OCI-M1 (cell line): Measurements from ENCODE around the gene NAA40.
"Not testable (repeated sequence)": the region's sequence is repeated elsewhere in the genome, so short reads cannot be mapped to it uniquely, and the experiment has no call there.

Experiments
- DNase-seq: peaks from one replicate; lab custom pipeline; 2025; lab: John Stamatoyannopoulos, UW

Gene NAA40

GRCh38 chr11:63939397-63939891 lies 642 bp downstream of the NAA40 start:
- DNase-seq = peak; percentile 37

GRCh38 chr11:63940786-63941185 lies 2.0 kb downstream of the NAA40 start:
- DNase-seq = no peak

DNA sequence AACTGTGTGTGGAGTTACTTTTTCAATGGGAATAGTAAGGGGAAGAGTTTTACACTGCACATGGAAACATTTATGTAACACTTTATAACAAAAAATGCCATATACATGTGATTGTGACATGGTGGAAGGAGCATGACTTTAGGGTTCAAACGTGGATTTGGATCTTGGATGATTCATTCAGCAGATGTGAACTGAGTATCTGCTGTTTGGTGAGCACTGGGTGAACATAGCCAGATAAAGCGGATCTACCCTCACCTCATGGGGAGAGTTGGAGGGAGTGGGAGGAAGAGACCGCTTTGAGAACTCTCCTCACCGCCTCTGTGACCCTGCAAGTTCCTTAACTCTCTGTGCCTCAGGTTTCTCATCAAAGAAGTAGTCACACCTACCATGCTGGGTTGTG lies 3.1 kb downstream of the NAA40 start:
- DNase-seq = no peak

GRCh38 chr11:63942803-63943202 lies 4.0 kb downstream of the NAA40 start:
- no peak for DNase-seq

DNA sequence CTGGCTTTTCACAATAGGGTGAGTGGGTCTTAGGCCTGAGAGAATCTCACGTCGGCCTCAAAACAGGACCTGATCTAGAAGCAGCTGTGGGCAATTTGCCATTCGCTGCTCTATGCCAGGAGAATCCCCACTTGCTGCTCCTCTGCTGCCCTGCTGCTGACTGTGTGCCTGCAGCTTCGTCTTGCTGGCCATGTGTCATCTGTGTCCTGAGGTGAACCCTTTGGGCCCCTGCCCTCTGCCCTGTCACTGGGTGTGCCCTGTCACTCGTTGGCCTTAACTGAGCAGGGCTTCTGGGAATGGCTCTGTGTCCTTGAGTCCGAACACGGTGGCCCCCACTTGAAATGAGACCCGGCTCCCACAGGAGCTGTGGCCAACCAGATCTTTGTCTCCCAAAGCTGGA lies 6.2 kb downstream of the NAA40 start:
- no peak for DNase-seq

DNA sequence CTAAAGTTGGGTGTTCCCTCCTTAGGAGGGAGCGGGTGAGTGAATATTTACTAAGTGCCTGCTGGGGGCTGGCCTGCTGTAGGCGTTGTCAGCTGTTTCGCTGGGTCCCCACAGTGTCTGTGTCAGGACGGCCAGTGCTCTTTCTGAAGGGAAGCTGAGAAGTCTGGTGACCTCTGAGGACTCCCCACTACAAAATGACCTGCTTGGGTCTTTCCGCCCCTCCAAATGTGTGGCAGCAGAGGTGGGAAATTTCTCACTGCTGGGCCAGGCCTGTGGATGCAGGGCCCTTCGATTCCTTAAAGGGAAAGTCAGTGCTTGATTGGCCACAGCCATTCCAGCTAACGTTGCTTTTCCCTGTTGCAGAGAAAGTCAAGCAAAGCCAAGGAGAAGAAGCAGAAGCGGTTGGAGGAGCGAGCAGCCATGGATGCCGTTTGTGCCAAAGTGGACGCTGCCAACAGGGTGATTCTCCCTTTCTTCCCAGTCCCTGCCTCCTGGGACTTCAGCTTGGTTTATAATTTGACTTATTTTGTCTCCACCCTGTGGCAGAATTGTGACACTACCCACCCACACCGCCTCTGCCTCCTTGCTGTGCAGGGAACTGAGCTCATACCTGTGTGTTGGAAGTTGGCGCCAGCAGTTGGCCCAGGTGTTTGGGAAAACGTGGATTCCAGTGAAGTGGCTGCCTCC lies 6.8 kb downstream of the NAA40 start:
- DNase-seq = peak; percentile 73

DNA sequence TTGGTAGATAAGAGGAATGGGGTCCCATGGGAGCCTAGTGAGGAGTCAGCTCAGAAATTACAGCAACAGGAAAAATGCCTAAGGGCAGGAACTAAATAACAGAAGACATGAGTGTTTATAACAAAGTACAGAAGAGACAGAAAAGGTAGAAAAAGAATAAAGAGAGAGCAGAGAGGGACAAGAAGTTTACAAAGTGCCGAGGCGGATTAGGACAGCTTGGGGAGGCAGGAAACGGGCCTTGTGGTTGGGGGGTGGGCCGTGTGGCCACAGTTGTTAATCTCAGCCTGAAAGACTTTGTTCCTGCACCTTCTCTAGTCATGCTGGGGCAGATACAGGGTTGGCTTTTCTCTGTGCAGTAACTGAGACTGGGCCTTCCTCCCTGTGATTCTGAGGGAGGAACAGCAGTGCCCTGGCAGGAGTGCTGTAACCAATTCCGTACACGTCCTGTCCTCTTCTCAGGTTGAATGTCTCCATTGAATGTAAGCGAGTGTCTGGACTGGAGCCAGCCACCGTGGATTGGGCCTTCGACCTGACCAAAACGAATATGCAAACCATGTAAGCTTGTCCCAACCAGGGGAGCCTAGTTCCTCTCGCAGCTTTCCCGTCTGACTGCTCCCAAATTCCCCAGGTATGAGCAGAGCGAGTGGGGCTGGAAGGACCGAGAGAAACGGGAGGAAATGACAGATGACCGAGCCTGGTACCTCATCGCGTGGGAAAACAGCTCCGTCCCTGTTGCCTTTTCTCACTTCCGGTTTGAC lies 13.2 kb downstream of the NAA40 start:
- peak; percentile 48 for DNase-seq

DNA sequence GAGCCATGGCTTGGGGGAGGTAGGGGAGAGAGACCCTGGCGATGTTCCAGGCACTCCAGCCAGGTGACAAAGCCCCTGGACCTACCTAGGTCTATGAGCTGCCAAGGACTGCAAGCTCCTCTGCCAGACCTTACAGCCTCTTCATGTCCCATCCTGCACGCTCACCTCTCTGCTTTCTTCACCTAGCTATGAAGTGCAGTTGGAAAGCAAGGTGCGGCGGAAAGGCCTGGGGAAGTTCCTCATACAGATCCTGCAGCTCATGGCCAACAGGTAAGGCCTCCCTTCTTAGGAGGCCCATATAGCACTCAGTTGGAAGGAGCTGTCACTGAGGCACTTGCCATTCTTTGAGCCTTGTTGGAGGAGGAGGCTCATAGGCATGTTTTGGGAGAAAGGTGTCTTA lies 13.8 kb downstream of the NAA40 start:
- DNase-seq = no peak

GRCh38 chr11:63958008-63958407 lies 19.2 kb downstream of the NAA40 start:
- peak; percentile 24 for DNase-seq

DNA sequence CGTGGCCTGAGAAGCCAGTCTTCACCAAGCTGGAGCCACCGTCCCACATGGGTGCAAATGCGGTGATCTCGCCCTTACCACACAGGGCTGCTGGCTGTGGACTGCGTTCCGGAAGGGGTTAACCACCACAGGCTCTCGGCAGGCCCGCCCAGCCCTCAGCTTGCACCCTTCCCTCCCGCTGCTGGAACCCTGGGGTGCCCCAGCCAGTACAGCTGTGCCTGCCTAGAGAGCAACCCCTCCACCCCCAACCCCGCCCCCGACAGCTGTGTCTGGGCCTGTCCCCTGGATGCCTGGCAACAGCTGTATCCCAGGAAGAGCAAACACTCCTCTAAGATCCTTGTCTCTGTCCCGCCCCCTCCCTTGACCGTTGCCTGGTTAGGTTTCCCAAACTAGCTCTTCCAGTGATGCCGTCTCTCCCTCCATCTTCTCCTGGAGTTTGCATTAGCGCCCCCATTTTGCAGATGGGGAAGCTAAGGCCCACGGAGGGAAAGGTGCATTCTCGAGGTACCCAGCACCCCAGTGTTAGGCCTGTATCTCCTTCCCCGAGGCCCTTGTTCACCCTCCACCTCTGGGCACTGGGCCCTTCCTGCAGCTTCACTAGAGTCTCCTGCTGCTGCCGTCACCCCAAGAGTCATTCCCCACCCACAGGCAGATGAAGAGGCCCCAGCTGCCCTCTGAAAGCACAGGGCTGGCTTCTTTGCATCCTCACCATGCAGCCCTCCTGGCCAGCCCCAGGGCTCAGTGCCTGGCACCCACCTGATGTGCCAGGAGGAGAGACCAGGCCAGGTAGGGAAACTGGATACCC lies 23.0 kb downstream of the NAA40 start:
- no peak for DNase-seq

DNA sequence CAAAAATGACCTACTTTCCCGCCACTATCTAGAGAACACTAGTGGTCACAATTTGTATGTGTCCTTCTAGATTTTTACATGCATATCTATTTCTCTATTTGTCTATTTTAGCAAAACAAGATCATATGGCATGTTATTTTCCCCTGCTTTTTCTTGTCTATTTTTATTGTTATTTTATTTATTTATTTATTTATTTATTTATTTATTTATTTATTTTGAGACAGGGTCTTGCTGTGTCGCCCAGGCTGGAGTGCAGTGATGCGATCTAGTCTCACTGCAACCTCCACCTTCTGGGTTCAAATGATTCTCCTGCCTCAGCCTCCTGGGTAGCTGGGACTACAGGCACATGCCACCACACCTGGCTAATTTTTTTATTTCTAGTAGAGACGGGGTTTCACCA lies 25.1 kb downstream of the NAA40 start:
- DNase-seq = not testable (repeated sequence)

DNA sequence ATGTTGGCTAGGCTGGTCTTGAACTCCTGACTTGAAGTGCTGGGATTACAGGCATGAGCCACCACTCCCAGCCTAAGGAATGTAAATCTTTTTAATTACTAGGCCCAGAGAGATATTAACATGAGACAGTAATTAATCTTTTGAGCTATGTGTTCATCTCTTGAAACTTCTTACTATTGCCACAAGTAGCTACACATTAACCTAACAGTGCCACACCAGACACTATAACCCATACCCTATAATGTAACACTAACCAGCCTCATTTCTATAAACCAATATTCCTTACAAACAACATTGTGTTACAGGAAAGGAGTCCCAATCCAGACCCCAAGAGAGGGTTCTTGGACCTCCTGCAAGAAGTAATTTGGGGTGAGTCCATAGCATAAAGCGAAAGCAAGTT lies 27.6 kb downstream of the NAA40 start:
- no peak for DNase-seq

GRCh38 chr11:63969461-63969860 lies 30.7 kb downstream of the NAA40 start:
- no peak for DNase-seq

- DNase-seq = peak; percentile 72
These were observed 32.1 kb downstream of the NAA40 start for GRCh38 chr11:63970902-63971301.

DNA sequence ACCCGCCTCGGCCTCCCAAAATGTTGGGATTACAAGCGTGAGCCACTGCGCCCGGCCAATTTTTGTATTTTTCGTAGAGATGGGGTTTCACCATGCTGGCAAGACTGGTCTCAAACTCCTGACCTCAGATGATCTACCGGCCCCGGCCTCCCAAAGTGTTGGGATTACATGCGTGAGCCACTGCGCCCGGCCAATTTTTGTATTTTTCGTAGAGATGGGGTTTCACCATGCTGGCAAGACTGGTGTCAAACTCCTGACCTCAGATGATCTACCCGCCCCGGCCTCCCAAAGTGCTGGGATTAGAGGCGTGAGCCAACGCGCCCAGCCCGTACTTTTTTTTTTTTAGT lies 35.1 kb downstream of the NAA40 start:
- not testable (repeated sequence) for DNase-seq

DNA sequence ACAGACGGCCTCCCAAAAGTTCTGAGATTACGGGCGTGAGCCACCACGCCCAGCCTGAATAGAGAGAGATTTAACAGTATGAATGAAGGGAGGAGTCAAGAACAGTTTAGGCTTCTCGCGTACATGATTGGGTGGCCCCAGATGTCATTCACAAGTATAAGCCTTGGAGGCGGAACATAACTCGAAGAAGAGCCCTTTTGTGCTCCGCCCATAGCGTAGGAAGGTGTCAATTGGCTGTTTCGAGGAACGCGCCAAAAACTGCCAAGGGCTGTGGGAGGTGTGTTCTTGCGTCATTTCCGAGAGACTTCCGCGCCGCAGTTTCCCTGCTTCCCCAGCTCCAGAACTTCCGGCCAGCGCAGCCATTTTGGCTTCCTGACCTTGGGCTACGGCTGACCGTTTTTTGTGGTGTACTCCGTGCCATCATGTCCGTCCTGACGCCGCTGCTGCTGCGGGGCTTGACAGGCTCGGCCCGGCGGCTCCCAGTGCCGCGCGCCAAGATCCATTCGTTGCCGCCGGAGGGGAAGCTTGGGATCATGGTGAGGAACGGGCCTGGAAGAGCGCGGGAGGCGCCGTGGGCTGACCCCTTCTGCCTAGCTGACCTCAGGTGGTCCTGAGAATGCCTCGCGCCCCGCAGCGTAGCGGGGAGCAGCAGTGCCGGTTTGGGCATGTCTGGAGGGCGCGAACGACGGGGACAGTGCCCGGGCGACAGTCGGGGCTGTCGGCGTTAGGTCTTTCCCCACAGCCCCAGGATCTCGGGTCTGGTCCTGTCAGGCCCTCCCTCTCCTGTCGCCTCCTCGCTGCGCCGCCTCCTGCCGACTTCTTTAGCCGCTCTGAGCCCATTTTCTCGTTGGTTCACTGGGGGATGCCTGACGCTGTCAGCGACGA lies 35.7 kb downstream of the NAA40 start, which contains the start of gene COX8A:
Gene COX8A (plus strand): TSS at position 362 of the 885 bp plus-strand sequence. CDS start 61 bp downstream, at position 423.
- DNase-seq = peak; percentile 100

DNA sequence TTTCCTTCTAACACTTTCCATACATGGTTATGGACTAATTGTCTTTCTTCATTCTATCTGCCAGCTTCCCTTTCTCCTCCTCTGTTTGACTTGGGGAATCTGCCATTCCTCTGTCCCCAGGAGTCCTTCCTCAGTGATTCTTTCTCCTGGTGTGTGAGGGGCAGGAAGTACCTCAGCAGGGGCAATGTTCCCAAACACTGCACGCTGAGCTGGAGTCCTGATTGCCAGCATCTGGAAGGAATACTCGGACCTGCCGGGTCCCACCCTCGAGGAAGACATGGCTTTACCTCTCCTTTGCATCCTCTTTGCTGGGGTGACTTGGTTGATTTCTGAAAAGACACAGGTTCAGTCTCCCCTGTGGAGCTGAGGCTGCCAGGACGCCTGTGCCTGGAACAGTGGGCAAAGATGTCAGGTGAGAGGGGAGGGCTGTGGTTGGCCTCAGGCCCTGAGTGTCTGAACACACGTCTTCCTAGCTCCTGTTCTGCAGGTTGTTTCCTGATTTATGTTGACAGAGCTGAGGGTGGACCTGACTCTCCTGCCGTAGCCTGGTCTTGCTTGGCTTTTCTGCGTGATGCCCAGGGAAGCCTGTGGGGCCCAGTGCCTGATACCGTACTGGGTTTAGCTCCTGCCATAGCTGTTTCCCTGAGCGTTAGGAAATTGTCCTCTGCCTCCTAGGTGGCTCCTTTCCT lies 39.9 kb downstream of the NAA40 start:
- DNase-seq = no peak

- DNase-seq = no peak
These were observed 40.6 kb downstream of the NAA40 start for GRCh38 chr11:63979426-63979825.

DNA sequence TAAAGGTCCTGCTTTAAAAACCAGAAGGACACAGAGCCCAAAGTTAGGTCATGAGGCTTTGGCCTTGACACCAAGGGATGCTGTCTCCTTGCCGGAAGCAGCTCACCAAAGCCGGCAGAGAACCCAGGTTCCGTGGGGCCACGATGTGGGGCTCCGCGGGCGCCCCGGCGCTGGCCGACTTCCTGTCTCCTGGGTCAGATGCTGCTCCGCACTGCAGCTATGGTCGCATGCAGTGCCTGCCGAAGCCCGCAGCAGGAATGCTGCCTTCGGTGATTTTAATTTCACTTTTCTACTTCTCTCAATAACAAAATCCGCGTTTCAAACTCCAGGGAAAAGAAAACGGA lies 47.0 kb downstream of the NAA40 start:
- DNase-seq = peak; percentile 59

DNA sequence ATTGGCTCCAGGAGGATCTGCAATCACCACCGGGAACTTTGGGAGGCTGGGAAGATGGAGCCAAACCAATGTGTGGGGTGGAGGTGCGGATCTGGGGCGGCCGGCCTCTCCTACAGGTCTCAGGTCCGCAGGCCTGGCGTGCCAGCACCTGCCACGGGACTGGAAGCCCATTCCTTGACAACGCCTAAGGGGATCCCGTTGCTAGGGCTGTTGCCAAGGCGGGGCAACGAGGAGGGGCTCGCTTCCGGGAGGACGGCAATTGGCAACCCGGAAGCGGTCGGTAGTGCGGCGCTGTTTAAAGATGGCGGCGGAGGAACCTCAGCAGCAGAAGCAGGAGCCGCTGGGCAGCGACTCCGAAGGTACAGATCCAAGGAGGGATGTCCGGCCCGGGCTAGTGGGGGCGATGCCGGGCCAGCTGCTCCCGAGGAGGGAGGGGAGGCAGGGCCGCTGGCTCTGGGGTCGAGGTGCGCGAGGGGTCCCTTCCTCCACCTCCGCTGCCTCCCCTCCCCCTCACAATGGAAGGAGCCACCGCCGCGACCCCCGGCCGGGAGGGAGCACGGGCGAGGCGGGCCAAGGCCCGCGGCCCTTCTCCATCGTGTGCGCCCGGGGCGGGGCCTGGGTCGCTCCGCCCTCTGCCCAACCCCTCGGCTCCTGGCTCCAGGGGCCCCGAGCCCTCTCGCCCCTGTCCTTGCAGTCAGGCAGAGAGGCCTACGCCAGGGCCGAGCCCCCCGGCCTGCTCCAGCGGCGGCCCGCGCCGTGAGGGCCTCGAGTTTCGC lies 47.5 kb downstream of the NAA40 start, which contains the start of gene OTUB1:
Gene OTUB1 (plus strand): TSS at position 283 of the 776 bp plus-strand sequence. CDS start 19 bp downstream, at position 302.
- peak; percentile 90 for DNase-seq
